GM12872 (cell line): ENCODE data around the gene SLC48A1.

ENCODE experiments used
- CTCF ChIP-seq: IDR thresholded peaks from 3 replicates; pipeline ENCODE4 v1.5.1; 2011; ENCODE audit warnings: low read depth, mild to moderate bottlenecking, low read length, moderate library complexity; ENCODE audit not compliant: insufficient read depth

The SLC48A1 gene

DNA sequence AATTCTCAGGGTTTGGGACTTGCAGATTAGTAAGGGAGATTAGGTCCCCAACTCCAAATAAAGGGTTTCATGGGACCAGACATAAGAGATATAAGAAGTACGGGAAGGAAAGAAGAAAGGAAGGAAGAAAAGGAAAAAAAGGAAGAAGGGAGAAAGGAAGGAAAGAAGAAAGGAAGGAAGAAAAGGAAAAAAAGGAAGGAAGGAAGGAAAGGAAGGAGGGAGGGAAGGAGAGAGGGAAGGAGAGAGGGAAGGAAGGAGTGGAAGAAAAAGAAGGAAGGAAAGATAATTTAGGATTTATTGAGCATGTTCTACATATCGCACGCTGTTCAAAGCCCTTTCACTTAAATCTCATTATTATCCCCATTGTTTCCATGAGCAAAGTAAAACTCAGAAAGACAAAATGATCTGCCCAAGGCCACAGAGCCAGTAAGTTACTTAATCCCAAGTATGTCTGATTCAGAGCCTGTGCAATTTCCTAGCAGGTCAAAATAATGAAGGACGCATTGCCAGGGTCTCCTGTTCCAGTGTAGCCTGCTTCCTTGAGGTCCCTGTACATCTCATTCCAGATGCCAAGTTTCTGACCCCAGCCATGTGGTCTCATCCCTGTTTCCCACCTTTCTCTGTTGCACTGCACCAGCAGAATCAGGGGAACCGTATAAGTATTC is 50.5 kb downstream of the SLC48A1 start:
- TF ChIP-seq CTCF: no peak

DNA sequence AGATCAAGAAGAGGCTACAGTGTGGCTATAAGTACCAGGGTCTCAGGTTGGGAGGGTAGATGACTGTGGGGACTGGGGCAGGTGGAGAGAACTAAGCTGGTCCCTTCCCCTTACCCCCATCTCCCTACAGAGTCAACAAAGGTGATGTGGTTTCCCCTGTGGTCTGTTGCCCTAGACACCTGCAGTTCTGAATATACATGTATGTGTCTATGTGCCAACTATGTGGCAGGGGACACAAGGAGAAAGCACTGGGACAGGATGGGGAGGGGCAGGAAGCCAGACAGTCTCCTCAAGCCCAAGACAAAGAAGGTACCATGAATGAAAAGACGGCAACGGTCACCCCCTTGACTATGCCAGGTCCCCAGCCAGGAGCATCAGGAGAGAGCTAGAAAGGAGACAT is 51.2 kb downstream of the SLC48A1 start:
- no peak for TF ChIP-seq CTCF

DNA sequence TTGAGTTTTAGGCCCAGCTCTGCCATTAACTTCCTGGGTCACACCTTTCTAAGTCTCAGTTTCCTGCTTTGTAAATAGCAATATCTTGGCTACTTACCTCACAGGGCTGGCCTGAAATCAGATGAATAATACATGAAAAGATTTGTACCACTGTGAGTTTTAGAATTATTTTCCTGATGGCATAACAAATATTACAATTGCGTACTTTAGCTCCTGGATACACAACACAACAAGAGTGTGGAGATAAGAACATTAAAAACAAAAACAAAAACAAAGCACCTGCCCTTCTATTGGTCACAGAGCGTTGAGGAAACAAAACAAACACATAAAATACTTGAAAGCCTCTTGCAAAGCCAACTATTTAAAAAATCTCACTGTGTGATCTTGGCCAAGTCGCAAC is 51.6 kb downstream of the SLC48A1 start:
- no peak for TF ChIP-seq CTCF

- no peak for TF ChIP-seq CTCF
Measured at GRCh38 chr12:47825173-47825639, 52.2 kb downstream of the SLC48A1 start.

DNA sequence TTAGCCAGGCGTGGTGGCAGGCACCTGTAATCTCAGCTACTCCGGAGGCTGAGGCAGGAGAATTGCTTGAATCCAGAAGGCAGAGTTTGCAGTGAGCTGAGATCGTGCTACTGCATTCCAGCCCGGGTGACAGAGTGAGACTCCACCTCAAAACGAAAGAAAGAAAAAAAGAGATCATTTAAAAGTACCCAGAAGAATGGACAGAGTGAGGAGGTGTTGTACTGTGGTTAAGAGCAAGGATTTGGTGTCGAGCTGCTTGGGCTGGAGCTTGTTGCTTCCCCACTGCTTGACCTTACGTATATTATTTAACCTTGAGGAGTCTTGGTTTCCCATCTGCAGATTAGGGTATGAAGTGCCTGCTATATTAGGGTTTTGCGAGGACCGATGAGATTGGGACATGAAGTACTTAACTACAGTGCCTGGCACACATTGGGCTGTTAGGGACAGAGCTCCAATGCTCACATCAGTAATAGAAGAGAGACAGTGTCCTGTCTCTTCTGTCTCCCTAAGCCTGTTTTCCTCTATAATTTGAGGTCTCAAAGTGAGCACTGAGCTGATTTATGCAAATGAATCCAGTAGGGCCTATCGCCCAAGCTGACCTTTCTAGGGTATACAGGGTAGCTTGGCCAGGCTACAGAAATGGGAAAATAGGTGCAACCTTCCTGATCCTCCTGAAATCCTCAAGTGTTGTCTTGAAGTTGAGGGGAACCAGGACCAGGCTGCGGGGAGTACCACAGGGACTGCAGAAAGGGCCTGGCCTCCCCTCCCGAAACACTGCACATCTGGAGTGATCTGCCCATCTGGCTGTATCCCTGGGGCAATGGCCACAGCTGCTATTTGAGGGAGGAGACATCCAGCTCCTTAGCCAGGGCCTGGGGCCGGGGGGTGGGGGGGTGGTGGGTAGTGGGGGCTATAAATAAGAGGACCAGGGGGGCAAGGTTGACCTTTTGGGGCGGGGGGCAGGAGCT is 55.3 kb downstream of the SLC48A1 start:
- no peak for TF ChIP-seq CTCF

- no peak for TF ChIP-seq CTCF
Measured at GRCh38 chr12:47828976-47829482, 56.0 kb downstream of the SLC48A1 start.

DNA sequence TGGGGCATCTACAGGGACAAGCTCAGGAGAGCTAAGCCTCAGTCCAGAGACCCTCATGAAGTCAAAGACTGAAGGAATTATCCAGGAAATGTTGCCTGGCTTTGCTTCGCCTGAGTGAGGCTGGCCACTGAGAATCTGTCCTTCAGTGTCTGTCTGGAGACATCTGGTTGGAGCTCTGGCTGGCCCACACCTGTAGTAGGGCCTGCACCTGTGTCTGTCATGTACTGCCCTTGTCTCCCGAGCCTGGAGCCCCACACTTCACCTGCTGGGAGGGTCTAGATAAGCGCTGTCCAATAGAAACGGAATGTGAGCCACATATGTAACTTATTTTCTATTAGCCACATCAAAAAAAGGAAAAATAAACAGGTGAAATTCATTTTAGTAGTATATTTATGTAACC is 56.5 kb downstream of the SLC48A1 start:
- no peak for TF ChIP-seq CTCF
